HUES6 (cell line): ENCODE data around the gene DOC2A.
A peak's percentile ranks its signal among the peaks of the same experiment; 100 is the strongest.

ENCODE experiments used
- H3K27ac ChIP-seq: 2 replicates; pipeline ENCODE4 v1.7.0; 2013; ENCODE audit warnings: low read depth, mild to moderate bottlenecking, low read length, inconsistent platforms
- H3K27me3 ChIP-seq: 2 replicates; pipeline ENCODE4 v1.6.1; 2013; ENCODE audit warnings: low read length; ENCODE audit not compliant: control insufficient read depth, insufficient read depth
- H3K36me3 ChIP-seq: 2 replicates; pipeline ENCODE4 v1.6.1; 2013; ENCODE audit warnings: low read length; ENCODE audit not compliant: control insufficient read depth, insufficient read depth
- H3K4me1 ChIP-seq: 2 replicates; pipeline ENCODE4 v1.6.1; 2013; ENCODE audit warnings: low read length; ENCODE audit not compliant: control insufficient read depth, insufficient read depth
- H3K4me3 ChIP-seq: 2 replicates; pipeline ENCODE4 v1.5.1; 2013; ENCODE audit warnings: low read depth, low read length
- H3K9ac ChIP-seq: one replicate; pipeline ENCODE4 v1.6.1; 2013; ENCODE audit warnings: mild to moderate bottlenecking, low read length
- H3K9me3 ChIP-seq: 2 replicates; pipeline ENCODE4 v1.6.1; 2013; ENCODE audit warnings: low read depth, low read length; ENCODE audit not compliant: control insufficient read depth, insufficient read depth

Gene DOC2A

GRCh38 chr16:29985271-29985811, 25.5 kb downstream of the DOC2A start:
- H3K4me3 ChIP-seq = no peak overlapping the region
- no peaks in the 10 kb centered on the region for H3K4me1 ChIP-seq
- no peaks in the 10 kb centered on the region for H3K9me3 ChIP-seq
- no peak overlapping the region for H3K9ac ChIP-seq
- no peaks in the 10 kb centered on the region for H3K27me3 ChIP-seq
- no peak overlapping the region for H3K27ac ChIP-seq
- H3K36me3 ChIP-seq = peaks cover 99% of the 10 kb centered on the region

GRCh38 chr16:29984764-29985147, 26.1 kb downstream of the DOC2A start:
- Histone ChIP-seq H3K9ac (no peak overlapping the region), H3K36me3 (peaks cover 99% of the 10 kb centered on the region)

GRCh38 chr16:29984137-29984763, 26.6 kb downstream of the DOC2A start:
- H3K27ac ChIP-seq = no peak overlapping the region
- no peaks in the 10 kb centered on the region for H3K9me3 ChIP-seq
- peaks cover 99% of the 10 kb centered on the region for H3K36me3 ChIP-seq
- no peaks in the 10 kb centered on the region for H3K4me1 ChIP-seq
- no peaks in the 10 kb centered on the region for H3K27me3 ChIP-seq
- H3K4me3 ChIP-seq = no peak overlapping the region
- H3K9ac ChIP-seq = no peak overlapping the region

More at GRCh38 chr16:29984764-29985147, 26.1 kb downstream of the DOC2A start:
- Histone ChIP-seq H3K9me3 (no peaks in the 10 kb centered on the region), H3K4me3 (no peak overlapping the region), H3K27ac (no peak overlapping the region), H3K27me3 (no peaks in the 10 kb centered on the region), H3K4me1 (no peaks in the 10 kb centered on the region)

GRCh38 chr16:29983420-29984136, 27.2 kb downstream of the DOC2A start:
- Histone ChIP-seq H3K27me3 (no peaks in the 10 kb centered on the region), H3K27ac (no peak overlapping the region), H3K4me3 (no peak overlapping the region), H3K36me3 (peaks cover 99% of the 10 kb centered on the region), H3K9me3 (no peaks in the 10 kb centered on the region), H3K4me1 (no peaks in the 10 kb centered on the region), H3K9ac (no peak overlapping the region)

- Histone ChIP-seq H3K9ac (no peak overlapping the region), H3K4me1 (no peaks in the 10 kb centered on the region), H3K36me3 (peaks cover 100% of the 10 kb centered on the region), H3K9me3 (no peaks in the 10 kb centered on the region), H3K27ac (no peak overlapping the region), H3K27me3 (no peaks in the 10 kb centered on the region), H3K4me3 (no peak overlapping the region)
Observed at GRCh38 chr16:29982560-29983419, 28.0 kb downstream of the DOC2A start.

GRCh38 chr16:29978564-29979270, 32.1 kb downstream of the DOC2A start:
- H3K4me1 ChIP-seq = peaks cover 21% of the 10 kb centered on the region
- peaks cover 60% of the 10 kb centered on the region for H3K36me3 ChIP-seq
- H3K27me3 ChIP-seq = no peaks in the 10 kb centered on the region
- no peak overlapping the region for H3K4me3 ChIP-seq
- no peak overlapping the region for H3K9ac ChIP-seq
- no peaks in the 10 kb centered on the region for H3K9me3 ChIP-seq
- no peak overlapping the region for H3K27ac ChIP-seq

GRCh38 chr16:29978081-29978480, 32.7 kb downstream of the DOC2A start:
- Histone ChIP-seq H3K27me3 (no peaks in the 10 kb centered on the region), H3K27ac (no peak overlapping the region), H3K4me1 (peaks cover 21% of the 10 kb centered on the region), H3K9ac (no peak overlapping the region), H3K36me3 (peaks cover 54% of the 10 kb centered on the region), H3K4me3 (no peak overlapping the region), H3K9me3 (peaks cover 2% of the 10 kb centered on the region)

- H3K9ac ChIP-seq = no peak overlapping the region
- peaks cover 21% of the 10 kb centered on the region for H3K4me1 ChIP-seq
- no peak overlapping the region for H3K27ac ChIP-seq
- no peak overlapping the region for H3K4me3 ChIP-seq
- peaks cover 8% of the 10 kb centered on the region for H3K9me3 ChIP-seq
- peaks cover 53% of the 10 kb centered on the region for H3K36me3 ChIP-seq
- 0 out of 2 replicates have a peak, but pooled peaks cover 6% of the 10 kb centered on the region for H3K27me3 ChIP-seq
Observed at GRCh38 chr16:29977063-29977825, 33.6 kb downstream of the DOC2A start.

GRCh38 chr16:29975811-29976511, 34.9 kb downstream of the DOC2A start:
- Histone ChIP-seq H3K36me3 (peaks cover 49% of the 10 kb centered on the region), H3K4me1 (peaks cover 21% of the 10 kb centered on the region), H3K9ac (no peak overlapping the region), H3K4me3 (peak overlapping the region; percentile 92), H3K9me3 (peaks cover 8% of the 10 kb centered on the region), H3K27ac (no peak overlapping the region), H3K27me3 (0 out of 2 replicates have a peak, but pooled peaks cover 6% of the 10 kb centered on the region)
